CMK (cell line): ENCODE data around the gene ATXN1.

ENCODE experiments used
- DNase-seq: peaks from one replicate; pipeline ENCODE4 v3.0.0-alpha.2; 2010; ENCODE audit warnings: low read depth

Gene ATXN1

GRCh38 chr6:16673011-16673797 is 88.1 kb downstream of the ATXN1 start:
- DNase-seq, result no peak

- DNase-seq, result no peak
Observed at GRCh38 chr6:16671302-16672289, 89.7 kb downstream of the ATXN1 start.

- no peak for DNase-seq
Observed at GRCh38 chr6:16670617-16671051, 90.6 kb downstream of the ATXN1 start.

DNA sequence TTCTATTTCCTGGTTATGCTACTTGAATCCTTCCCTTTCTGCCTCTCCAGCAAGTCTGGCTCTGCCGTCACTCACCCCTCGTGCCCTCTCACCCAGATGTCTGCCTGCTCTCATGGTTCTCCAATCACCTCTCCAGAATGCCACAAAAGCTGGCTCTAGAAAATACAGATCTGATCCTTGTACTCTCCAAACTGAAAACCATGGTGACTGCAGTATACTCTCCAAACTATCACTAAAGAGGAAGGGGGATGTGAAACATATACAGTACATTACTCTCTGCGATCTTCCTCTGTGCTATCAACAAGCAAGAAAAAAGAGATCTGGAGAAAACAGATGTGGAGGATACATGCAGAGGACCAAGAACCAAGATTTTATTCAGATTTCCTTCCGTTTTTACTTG is 91.1 kb downstream of the ATXN1 start:
- DNase-seq, result peak; percentile 8

DNA sequence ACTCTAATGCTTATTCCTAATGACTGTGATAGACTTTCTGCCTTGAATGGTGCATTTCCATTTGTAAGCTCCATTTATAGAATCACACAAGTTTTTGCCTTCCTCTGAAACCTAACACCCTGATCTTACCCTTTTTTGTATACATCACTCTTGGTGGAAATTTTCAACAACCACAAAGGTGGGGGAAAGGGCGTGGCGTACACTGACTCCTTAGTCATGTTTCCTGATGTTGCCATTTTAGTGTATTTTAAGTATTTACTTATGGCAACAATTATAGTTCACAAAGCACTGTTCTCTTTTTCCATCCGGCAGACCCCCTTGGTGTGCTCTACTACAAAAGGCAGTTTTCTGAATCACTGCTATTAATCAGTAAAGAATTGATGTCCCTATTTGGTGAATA is 92.0 kb downstream of the ATXN1 start:
- DNase-seq, result no peak

GRCh38 chr6:16667509-16667908 is 93.8 kb downstream of the ATXN1 start:
- DNase-seq, result no peak

DNA sequence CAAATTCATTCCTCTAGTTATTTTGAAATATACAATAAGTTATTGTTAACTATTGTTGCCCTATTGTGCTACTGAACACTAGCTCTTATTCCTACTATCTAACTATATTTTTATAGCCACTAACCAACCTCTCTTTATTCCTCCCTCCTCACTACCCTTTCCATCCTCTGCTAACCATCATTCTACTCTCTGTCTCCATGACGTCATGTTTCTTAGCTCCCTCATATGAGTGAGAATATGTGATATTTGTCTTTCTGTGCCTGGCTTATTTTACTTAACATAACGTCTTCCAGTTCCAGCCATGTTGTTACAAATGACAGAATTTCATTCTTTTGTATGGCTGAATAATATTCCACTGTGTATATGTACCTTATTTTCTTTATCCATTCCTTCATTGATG is 95.3 kb downstream of the ATXN1 start:
- no peak for DNase-seq

DNA sequence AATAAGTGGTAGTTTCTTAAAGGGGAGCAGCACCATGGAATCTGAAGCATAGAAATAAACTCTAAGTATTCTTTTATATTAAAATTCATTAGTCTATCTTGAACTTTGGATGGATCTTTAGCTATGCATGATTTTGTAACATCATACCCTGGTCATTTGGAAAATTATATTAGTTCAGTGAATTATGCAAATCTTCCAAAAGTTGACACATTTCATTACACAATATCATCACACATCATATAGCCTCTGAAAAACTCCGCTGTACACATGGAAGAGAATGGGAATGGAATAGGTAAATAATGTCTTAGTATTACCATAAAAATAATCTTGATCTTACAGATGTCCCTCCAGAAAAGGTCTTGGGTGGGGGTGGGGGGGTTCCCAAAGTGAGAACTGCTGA is 96.1 kb downstream of the ATXN1 start:
- DNase-seq, result no peak

- DNase-seq, result no peak
Observed at GRCh38 chr6:16663901-16664300, 97.4 kb downstream of the ATXN1 start.

- DNase-seq, result no peak
Observed at GRCh38 chr6:16660157-16660497, 101.1 kb downstream of the ATXN1 start.

- no peak for DNase-seq
Observed at GRCh38 chr6:16659466-16660156, 101.6 kb downstream of the ATXN1 start.

- no peak for DNase-seq
Observed at GRCh38 chr6:16658348-16659034, 102.8 kb downstream of the ATXN1 start.

DNA sequence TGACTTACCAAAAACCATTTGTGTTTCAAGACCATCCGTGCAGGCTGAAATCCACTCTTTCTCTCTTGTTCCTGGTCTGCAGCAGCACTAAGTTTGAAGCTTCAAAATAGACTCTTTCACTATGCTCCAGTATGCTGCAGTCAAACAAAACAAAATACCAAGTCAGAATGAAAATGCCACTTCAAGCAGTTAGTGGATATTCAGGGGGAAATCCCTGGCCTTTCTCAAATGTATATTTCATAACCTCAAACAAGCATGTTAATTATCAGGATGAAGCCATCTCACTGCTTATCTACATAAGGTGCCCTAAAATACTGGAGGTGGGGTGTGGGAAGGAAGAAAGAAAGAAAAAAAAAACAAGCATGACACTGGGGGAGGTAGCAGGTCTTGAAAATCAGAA is 103.5 kb downstream of the ATXN1 start:
- no peak for DNase-seq

GRCh38 chr6:16656451-16656850 is 104.8 kb downstream of the ATXN1 start:
- DNase-seq, result no peak

GRCh38 chr6:16654701-16655100 is 106.6 kb downstream of the ATXN1 start:
- DNase-seq, result no peak

DNA sequence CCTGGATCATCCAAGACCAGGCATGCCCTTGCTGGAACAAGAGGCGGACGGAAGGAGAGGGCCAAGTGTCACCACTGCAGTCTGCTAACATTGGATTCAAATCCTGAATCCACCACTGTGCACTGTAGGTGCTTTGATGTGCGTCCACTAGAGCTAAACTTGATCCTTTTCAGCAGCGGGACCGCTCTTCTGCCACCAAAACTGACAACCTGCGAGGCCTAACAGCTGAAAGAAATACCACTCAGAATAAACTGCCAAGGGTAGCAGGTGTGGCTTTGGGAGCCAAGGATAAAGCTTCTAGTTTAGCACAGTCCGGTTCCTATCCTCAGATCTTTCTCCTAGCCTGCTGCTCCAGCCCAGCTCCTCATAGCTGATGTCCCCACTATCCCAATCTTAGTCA is 108.0 kb downstream of the ATXN1 start:
- DNase-seq, result no peak

GRCh38 chr6:16651871-16652270 is 109.4 kb downstream of the ATXN1 start:
- DNase-seq, result no peak

DNA sequence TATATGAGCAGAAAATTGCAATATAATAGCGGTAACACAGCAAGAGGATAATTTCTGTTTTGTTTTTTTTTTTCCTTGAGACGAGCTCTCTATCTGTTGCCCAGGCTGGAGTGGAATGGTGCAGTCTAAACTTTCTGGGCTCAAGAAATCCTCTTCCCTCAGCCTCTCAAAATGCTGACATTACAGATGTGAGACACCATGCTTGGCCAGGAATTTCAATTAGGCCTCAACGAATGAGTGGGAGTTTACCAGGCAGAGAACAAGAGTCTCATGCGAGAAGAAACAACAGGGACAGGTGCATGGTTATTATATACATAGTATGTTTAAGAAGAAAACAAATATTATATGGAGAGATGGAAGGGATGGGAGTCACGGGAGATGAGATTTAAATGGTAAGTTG is 111.4 kb downstream of the ATXN1 start:
- no peak for DNase-seq

GRCh38 chr6:16649241-16649640 is 112.0 kb downstream of the ATXN1 start:
- DNase-seq, result no peak

- DNase-seq, result no peak
Observed at GRCh38 chr6:16648003-16648402, 113.3 kb downstream of the ATXN1 start.

- DNase-seq, result no peak
Observed at GRCh38 chr6:16647422-16647821, 113.8 kb downstream of the ATXN1 start.
